Kidney (tissue), 14 donors: ENCODE data around the gene PYGB. TPM values are rescaled to one million over a fixed set of nuclear protein-coding genes. Genes with fewer than 3 reads are reported as not detected.

Source experiments
- DNase-seq, 5 donors: peaks; one replicate each; pipeline ENCODE4 v3.0.0-alpha.2; 2013 to 2020
- FAIRE-seq: peaks from 2 replicates; lab custom pipeline; 2012; peaks lifted over from hg19 to GRCh38; lab: Jason Lieb, UNC
- H3K27ac ChIP-seq, 2 donors: one replicate each; pipeline ENCODE4 v1.7.0; 2013; ENCODE audit warnings: low read depth in 2 of 2, low read length in 2 of 2, inconsistent platforms in 1 of 2
- H3K27me3 ChIP-seq: one replicate; pipeline ENCODE4 v1.7.1; 2013; ENCODE audit warnings: low read length, inconsistent platforms; ENCODE audit not compliant: control insufficient read depth, insufficient read depth
- H3K36me3 ChIP-seq, 3 donors: one replicate each; pipeline versions ENCODE4 v1.7.0 to v1.7.1; 2013; ENCODE audit warnings: low read length in 3 of 3, control low read depth in 1 of 3, inconsistent platforms in 1 of 3; ENCODE audit not compliant: insufficient read depth in 3 of 3, control insufficient read depth in 2 of 3
- H3K4me1 ChIP-seq, 3 donors: one replicate each; pipeline versions ENCODE4 v1.7.0 to v1.7.1; 2013; ENCODE audit warnings: low read length in 3 of 3, inconsistent platforms in 1 of 3, low read depth in 1 of 3; ENCODE audit not compliant: control insufficient read depth in 2 of 3, insufficient read depth in 2 of 3
- H3K4me3 ChIP-seq, 3 donors: one replicate each; pipeline versions ENCODE4 v1.7.0 to v1.8.1; 2013; ENCODE audit warnings: low read length in 3 of 3, control low read depth in 1 of 3, inconsistent platforms in 1 of 3
- H3K9ac ChIP-seq, 3 donors: one replicate each; pipeline versions ENCODE4 v1.7.0 to v1.7.1; 2013; ENCODE audit warnings: low read length in 3 of 3, control low read depth in 1 of 3, inconsistent platforms in 1 of 3
- H3K9me3 ChIP-seq, 3 donors: one replicate each; pipeline versions ENCODE4 v1.7.0 to v1.7.1; 2013; ENCODE audit warnings: low read length in 3 of 3, control low read depth in 1 of 3, inconsistent platforms in 1 of 3; ENCODE audit not compliant: control insufficient read depth in 2 of 3, insufficient read depth in 1 of 3
- intact Hi-C: fragments of 100-400 bp; cut with DNase I; formaldehyde crosslinking; loops from one replicate; pipeline ENCODE4 v1.11.1; 2022
- polyA plus RNA-seq: library from polyadenylated mRNA; stranded (reverse); fragments of 350-450 nt; fragmentation: Illumina TruSeq; extraction: RNeasy Lipid Tissue Mini Kit (QIAGEN cat#74804); gene quantifications from one replicate; pipeline ENCODE4 v1.2.3, GENCODE V29; 2014; ENCODE audit warnings: low read depth, low replicate concordance; ENCODE audit not compliant: insufficient read depth
- total RNA-seq: library from RNA; stranded (reverse); fragmentation: NEBNext Ultra II Directional; extraction: Animal tissue kit (Norgen Biotek cat#: 25700); gene quantifications from one replicate; pipeline ENCODE4 v1.2.1, GENCODE V29; 2021
- TF ChIP-seq, protein P1 (sequence below): IDR thresholded peaks from 3 replicates; pipeline ENCODE4 v1.5.1; 2012; ENCODE audit warnings: mild to moderate bottlenecking, moderate library complexity, borderline replicate concordance; ENCODE audit not compliant: insufficient read depth; ENCODE audit errors: extremely low read depth
- donor health status: control.
- donor health status: control.
- donor health status: control.
- donor health status: control.
- donor health status: control.
- donor health status: DM: yes; HTN: yes; CAD: no.
- donor health status: Normal renal cell carcinoma (clear cell type).

PYGB gene
- total and polyA plus RNA-seq, 2 donors from 2014 or later, result 50.9 to 176 TPM

DNA sequence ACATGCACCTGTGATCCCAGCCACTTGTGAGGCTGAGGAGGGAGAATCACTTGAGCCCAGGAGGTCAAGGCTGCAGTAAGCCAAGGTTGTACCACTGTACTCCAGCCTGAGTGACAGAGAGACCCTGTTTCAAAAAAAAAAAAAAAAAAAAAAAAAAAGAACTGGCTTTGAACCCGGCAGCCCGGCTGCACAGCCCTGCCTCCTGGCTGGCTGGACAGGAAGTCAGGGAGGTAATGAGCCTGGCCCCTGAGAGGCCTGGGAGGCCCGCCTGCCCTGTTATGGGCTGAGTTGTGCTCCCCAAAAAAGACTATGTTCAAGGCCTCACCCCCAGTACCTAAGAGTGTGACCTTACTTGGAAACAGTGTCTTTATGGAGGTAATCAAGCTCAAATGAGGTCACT lies 77.2 kb downstream of the PYGB start:
- no peak overlapping the region for H3K27ac ChIP-seq
- H3K27me3 ChIP-seq, result no peaks in the 10 kb centered on the region
- no peaks in the 10 kb centered on the region for H3K9me3 ChIP-seq
- DNase-seq, result peak in 1 of 5 donors; percentile 23
- intact Hi-C loops, result no loop called here
- H3K4me1 ChIP-seq, result peaks cover 0 to 17% (median 7%) of the 10 kb centered on the region in 3 donors
- no peak overlapping the region for H3K4me3 ChIP-seq
- FAIRE-seq, result no peak
- H3K9ac ChIP-seq, result no peak overlapping the region
- TF ChIP-seq, protein P1, sequence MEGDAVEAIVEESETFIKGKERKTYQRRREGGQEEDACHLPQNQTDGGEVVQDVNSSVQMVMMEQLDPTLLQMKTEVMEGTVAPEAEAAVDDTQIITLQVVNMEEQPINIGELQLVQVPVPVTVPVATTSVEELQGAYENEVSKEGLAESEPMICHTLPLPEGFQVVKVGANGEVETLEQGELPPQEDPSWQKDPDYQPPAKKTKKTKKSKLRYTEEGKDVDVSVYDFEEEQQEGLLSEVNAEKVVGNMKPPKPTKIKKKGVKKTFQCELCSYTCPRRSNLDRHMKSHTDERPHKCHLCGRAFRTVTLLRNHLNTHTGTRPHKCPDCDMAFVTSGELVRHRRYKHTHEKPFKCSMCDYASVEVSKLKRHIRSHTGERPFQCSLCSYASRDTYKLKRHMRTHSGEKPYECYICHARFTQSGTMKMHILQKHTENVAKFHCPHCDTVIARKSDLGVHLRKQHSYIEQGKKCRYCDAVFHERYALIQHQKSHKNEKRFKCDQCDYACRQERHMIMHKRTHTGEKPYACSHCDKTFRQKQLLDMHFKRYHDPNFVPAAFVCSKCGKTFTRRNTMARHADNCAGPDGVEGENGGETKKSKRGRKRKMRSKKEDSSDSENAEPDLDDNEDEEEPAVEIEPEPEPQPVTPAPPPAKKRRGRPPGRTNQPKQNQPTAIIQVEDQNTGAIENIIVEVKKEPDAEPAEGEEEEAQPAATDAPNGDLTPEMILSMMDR, result no peak
- H3K36me3 ChIP-seq, result peaks cover 0 to 8% (median 5%) of the 10 kb centered on the region in 3 donors

- Histone ChIP-seq H3K4me1 (peaks cover 0 to 17% (median 7%) of the 10 kb centered on the region in 3 donors), H3K9ac (no peak overlapping the region), H3K27me3 (no peaks in the 10 kb centered on the region), H3K4me3 (no peak overlapping the region), H3K27ac (no peak overlapping the region), H3K36me3 (peaks cover 0 to 8% (median 3%) of the 10 kb centered on the region in 3 donors), H3K9me3 (no peaks in the 10 kb centered on the region)
- intact Hi-C loops, result no loop called here
- TF ChIP-seq, protein P1, result no peak
- no peak for DNase-seq
- no peak for FAIRE-seq
Measured at GRCh38 chr20:25325997-25326396, 78.1 kb downstream of the PYGB start.

DNA sequence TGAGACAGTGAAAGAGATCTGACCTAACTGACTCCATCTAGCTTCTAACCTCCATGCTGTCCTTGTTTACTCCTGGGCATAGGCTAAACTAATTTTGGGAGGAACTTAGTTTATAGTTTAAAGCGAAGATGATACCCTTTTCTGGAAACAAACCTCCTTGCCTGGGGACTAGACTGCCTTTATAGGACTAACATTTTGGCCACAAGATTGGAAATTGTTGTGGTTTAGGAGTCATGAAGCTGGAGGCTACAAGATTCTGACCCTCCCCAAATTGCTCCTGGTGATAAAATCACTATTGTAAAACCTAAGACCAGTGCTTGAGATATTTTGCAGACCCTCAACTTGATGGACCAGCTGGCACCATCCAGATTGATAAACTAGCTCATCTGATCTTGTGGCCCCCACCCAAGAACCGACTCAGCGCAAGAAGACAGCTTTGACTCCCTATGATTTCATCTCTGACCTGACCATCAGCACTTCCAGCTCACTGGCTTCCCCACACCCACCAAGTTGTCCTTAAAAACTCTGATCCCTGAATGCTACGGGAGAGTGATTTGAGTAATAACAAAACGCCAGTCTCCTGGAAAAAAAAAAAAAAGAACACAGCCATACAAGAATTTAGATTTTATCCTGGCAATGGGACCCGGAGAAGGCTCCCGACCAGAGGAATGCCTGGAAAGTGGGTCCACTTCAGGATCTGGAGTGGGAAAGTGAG lies 79.8 kb downstream of the PYGB start:
- intact Hi-C loops, result no loop called here
- DNase-seq, result peak in 1 of 5 donors; percentile 27
- Histone ChIP-seq H3K27me3 (no peaks in the 10 kb centered on the region), H3K9me3 (no peaks in the 10 kb centered on the region), H3K9ac (no peak overlapping the region), H3K4me1 (peaks cover 0 to 17% (median 7%) of the 10 kb centered on the region in 3 donors), H3K4me3 (no peak overlapping the region), H3K36me3 (no peaks in the 10 kb centered on the region), H3K27ac (no peak overlapping the region)
- FAIRE-seq, result no peak
- TF ChIP-seq, protein P1, result no peak
